Ovary (tissue), 9 donors: ENCODE measurements around the gene UMOD. TPM values are rescaled to one million over a fixed set of nuclear protein-coding genes. Genes with fewer than 3 reads are reported as not detected.

ENCODE experiments used
- DNase-seq, 5 donors: peaks; one replicate each; pipeline ENCODE4 v3.0.0-alpha.2; 2019 to 2020
- H3K27ac ChIP-seq, 2 donors: fragments of 200-600 bp; one replicate each; pipeline versions ENCODE4 v1.5.1 to v1.8.0; 2019 to 2022
- H3K27me3 ChIP-seq: fragments of 200-600 bp; one replicate; pipeline ENCODE4 v1.8.0; 2022
- H3K36me3 ChIP-seq: fragments of 200-600 bp; sonication (generic); one replicate; pipeline ENCODE4 v1.5.1; 2019
- H3K4me1 ChIP-seq: one replicate; pipeline ENCODE4 v1.8.1; 2013; ENCODE audit warnings: mild to moderate bottlenecking, moderate library complexity; ENCODE audit not compliant: insufficient read depth
- H3K4me3 ChIP-seq: fragments of 200-600 bp; sonication (generic); one replicate; pipeline ENCODE4 v1.5.1; 2017
- H3K9me3 ChIP-seq, 2 donors: fragments of 200-600 bp in 1 of 2; sonication (generic) in 1 of 2; one replicate each; pipeline versions ENCODE4 v1.5.1 to v1.8.1; 2013 to 2019; ENCODE audit warnings: mild to moderate bottlenecking in 1 of 2, moderate library complexity in 1 of 2
- CTCF ChIP-seq, 3 donors: fragments of 450-650 bp in 2 of 3; fragments of 200-600 bp in 1 of 3; IDR thresholded peaks; one replicate each; pipeline versions ENCODE4 v1.5.1 to v1.8.0; 2016 to 2022; ENCODE audit warnings: antibody characterized with exemption in 3 of 3, mild to moderate bottlenecking in 1 of 3
- EP300 ChIP-seq: sonication (generic); formaldehyde crosslinking; IDR thresholded peaks from one replicate; pipeline ENCODE4 v1.6.1; 2017; ENCODE audit warnings: antibody characterized with exemption
- POLR2A ChIP-seq: fragments of 450-650 bp; IDR thresholded peaks from one replicate; pipeline ENCODE4 v1.6.1; 2017; ENCODE audit warnings: antibody characterized with exemption, mild to moderate bottlenecking, moderate library complexity
- WGBS, 3 donors: extraction: QIAGEN DNeasy Blood & Tissue Kit in 1 of 3; methylation state at CpG; one replicate each; pipeline versions ENCODE4 v1.1.5 to v1.1.7; 2013 to 2017; 5-methylcytosine and 5-hydroxymethylcytosine counted together
- intact Hi-C, 4 donors: fragments of 100-400 bp; cut with DNase I; formaldehyde crosslinking; loops; one replicate each; pipeline versions ENCODE4 v1.11.0 to v1.15.1; 2022 to 2023
- polyA plus RNA-seq, 2 donors: library from polyadenylated mRNA; stranded (reverse); fragments of 200-250 nt in 1 of 2; fragments of 350-450 nt in 1 of 2; fragmentation: Illumina TruSeq in 1 of 2; extraction: RNeasy Lipid Tissue Mini Kit (QIAGEN cat#74804) in 1 of 2; gene quantifications; one replicate each; pipeline ENCODE4 v1.2.3, GENCODE V29; 2013 to 2014
- total RNA-seq, 7 donors: library from RNA; depleted of rRNA in 2 of 7; stranded (reverse); fragments of >200 nt in 2 of 7; fragmentation: NEBNext Ultra II Directional in 3 of 7; extraction: Animal tissue kit (Norgen Biotek cat#: 25700) in 3 of 7; gene quantifications; one replicate each; pipeline versions ENCODE4 v1.1.0 to v1.2.4, GENCODE V29; 2016 to 2023
- donor health status: DM: no; HTN: no; CAD: no; lungs with moderate emphysema.
- donor health status: DM: no; HTN: no; CAD: no.
- donor health status: Bipolar disorder and iron deficiency.
- donor health status: DM: yes; HTN: yes; CAD: no.
- donor health status: DM: no; HTN: no; CAD: no.
- donor health status: DM: yes; HTN: yes; CAD: no.

UMOD gene
- total and polyA plus RNA-seq, 9 donors, result not detected

GRCh38 chr16:20303012-20303411 lies 49.5 kb downstream of the UMOD start:
- DNase-seq, result no peak
- no peaks in the 10 kb centered on the region for H3K4me1 ChIP-seq
- intact Hi-C loops, result no loop called here
- WGBS, 3 donors, result 59 to 79% (median 66%) methylated on average over 4 of the region's 4 CpGs
- H3K27ac ChIP-seq, result no peak overlapping the region
- H3K27me3 ChIP-seq, result no peaks in the 10 kb centered on the region
- H3K36me3 ChIP-seq, result no peaks in the 10 kb centered on the region
- H3K9me3 ChIP-seq, result no peaks in the 10 kb centered on the region
- TF ChIP-seq POLR2A (no peak), EP300 (no peak), CTCF (IDR thresholded peaks at IDR 0.05) (no peak)
- H3K4me3 ChIP-seq, result no peak overlapping the region

GRCh38 chr16:20302389-20302788 lies 50.1 kb downstream of the UMOD start:
- TF ChIP-seq POLR2A (no peak), CTCF (IDR thresholded peaks at IDR 0.05) (no peak), EP300 (no peak)
- Histone ChIP-seq H3K36me3 (no peaks in the 10 kb centered on the region), H3K27me3 (no peaks in the 10 kb centered on the region), H3K9me3 (no peaks in the 10 kb centered on the region), H3K4me3 (no peak overlapping the region), H3K4me1 (no peaks in the 10 kb centered on the region), H3K27ac (no peak overlapping the region)
- DNase-seq, result no peak
- 57 to 66% (median 62%) methylated on average over 5 of the region's 5 CpGs for WGBS, 3 donors
- intact Hi-C loops, result no loop called here

- DNase-seq, result no peak
- no peak overlapping the region for H3K4me3 ChIP-seq
- no peaks in the 10 kb centered on the region for H3K4me1 ChIP-seq
- 50 to 66% (median 53%) methylated on average over 5 of the region's 5 CpGs for WGBS, 3 donors
- TF ChIP-seq EP300, result no peak
- H3K27ac ChIP-seq, result no peak overlapping the region
- H3K36me3 ChIP-seq, result no peaks in the 10 kb centered on the region
- intact Hi-C loops, result no loop called here
- no peaks in the 10 kb centered on the region for H3K27me3 ChIP-seq
- H3K9me3 ChIP-seq, result no peaks in the 10 kb centered on the region
Measured at GRCh38 chr16:20301840-20302239, 50.7 kb downstream of the UMOD start.

- no peak overlapping the region for H3K27ac ChIP-seq
- H3K4me1 ChIP-seq, result no peaks in the 10 kb centered on the region
- intact Hi-C loops, result no loop called here
- no peak overlapping the region for H3K4me3 ChIP-seq
- DNase-seq, result peak in 1 of 5 donors; percentile 12
- H3K27me3 ChIP-seq, result no peaks in the 10 kb centered on the region
- H3K36me3 ChIP-seq, result no peaks in the 10 kb centered on the region
- H3K9me3 ChIP-seq, result no peaks in the 10 kb centered on the region
- TF ChIP-seq CTCF (IDR thresholded peaks at IDR 0.05) (no peak), POLR2A (no peak), EP300 (no peak)
- WGBS, 3 donors, result 11 to 15% (median 12%) methylated on average over 16 of the region's 16 CpGs
Measured at GRCh38 chr16:20300312-20301097, 52.0 kb downstream of the UMOD start.

- Histone ChIP-seq H3K27me3 (no peaks in the 10 kb centered on the region), H3K36me3 (no peaks in the 10 kb centered on the region), H3K9me3 (no peaks in the 10 kb centered on the region), H3K4me3 (no peak overlapping the region), H3K4me1 (no peaks in the 10 kb centered on the region), H3K27ac (no peak overlapping the region)
- TF ChIP-seq CTCF (IDR thresholded peaks at IDR 0.05) (no peak), EP300 (no peak), POLR2A (no peak)
- DNase-seq, result no peak
- 74 to 81% (median 78%) methylated on average over 5 of the region's 5 CpGs for WGBS, 3 donors
- intact Hi-C loops, result no loop called here
Measured at GRCh38 chr16:20298452-20298851, 54.1 kb downstream of the UMOD start.
